ENCODE measurements around the gene RBM11. TPM values are rescaled to one million over a fixed set of nuclear protein-coding genes. Genes with fewer than 3 reads are reported as not detected.

Gene RBM11
- total RNA-seq, 1 donor from 2014 or later = not detected

DNA sequence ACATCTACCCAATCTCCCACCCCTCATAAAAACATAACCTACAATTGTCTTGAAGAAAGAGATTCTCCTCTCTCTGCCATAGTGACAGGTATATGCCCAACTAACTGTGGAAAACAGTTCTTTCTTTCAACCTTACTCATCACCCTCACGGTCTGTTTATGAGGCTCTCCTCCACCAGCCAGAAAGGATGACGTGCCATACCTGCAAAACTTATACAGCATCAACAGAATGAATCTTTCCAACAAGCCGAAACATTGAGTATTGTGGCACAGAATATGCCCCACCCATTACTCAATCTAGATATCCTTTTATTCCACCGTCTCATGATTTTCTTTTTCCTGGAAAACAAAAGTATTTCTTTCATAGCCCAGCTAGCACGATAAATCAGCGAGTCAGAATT lies 55.7 kb downstream of the RBM11 start:
- DNase-seq = no peak

GRCh38 chr21:14273736-14274538 lies 58.0 kb downstream of the RBM11 start:
- peak; percentile 19 for DNase-seq

- no peak for DNase-seq
These were observed 59.8 kb downstream of the RBM11 start for GRCh38 chr21:14275702-14276205.

Other genes starting within 250 kb of the RBM11 start
- not detected in 2 replicates for gene LIPI, start 5.2 kb upstream of the RBM11 start, total RNA-seq
- gene HSPA13, start 167.0 kb downstream of the RBM11 start, total RNA-seq = 45.8 and 47.9 TPM in 2 replicates